IPS-NIHi7 (cell line): Measurements from ENCODE around the gene ADGRG6.
"Not testable (repeated sequence)": the region's sequence is repeated elsewhere in the genome, so short reads cannot be mapped to it uniquely, and the experiment has no call there.

ENCODE experiments used
- DNase-seq: peaks from one replicate; pipeline ENCODE4 v3.0.0; 2012; ENCODE audit warnings: mixed read lengths; ENCODE audit errors: extremely low spot score

ADGRG6 gene

DNA sequence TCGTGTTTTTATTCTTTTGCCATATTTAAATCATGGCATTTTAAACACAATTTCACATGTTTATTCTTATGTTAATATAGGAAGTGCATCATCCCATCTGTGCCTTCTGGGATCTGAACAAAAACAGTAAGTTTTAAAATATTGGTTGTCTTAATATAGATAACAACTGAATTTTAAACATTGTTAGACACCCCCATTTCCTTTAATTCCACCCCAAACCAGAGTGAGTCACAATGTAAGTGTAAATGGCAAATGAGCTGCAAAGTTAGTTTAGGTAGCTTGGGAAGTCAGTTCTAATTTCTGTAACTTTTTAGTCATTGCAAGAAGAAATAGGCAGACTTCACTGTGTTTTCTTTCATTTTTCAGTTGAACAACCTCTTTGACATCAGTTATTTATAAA lies 108.0 kb downstream of the ADGRG6 start:
- DNase-seq, result no peak

DNA sequence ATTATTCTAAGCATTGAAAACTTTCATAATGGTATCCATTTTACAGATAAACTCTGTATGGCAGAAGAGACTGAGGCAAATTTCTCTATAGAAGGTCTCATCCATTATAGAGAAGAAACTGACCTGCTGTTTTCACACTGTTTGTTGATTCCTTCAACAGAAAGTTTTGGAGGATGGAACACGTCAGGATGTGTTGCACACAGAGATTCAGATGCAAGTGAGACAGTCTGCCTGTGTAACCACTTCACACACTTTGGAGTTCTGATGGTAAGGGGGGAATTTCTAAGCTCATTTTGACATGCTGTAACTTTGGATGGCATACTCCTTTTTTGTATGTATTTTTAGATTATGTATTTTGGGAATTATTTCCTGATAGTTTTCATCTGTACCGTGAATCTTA lies 109.3 kb downstream of the ADGRG6 start:
- no peak for DNase-seq

DNA sequence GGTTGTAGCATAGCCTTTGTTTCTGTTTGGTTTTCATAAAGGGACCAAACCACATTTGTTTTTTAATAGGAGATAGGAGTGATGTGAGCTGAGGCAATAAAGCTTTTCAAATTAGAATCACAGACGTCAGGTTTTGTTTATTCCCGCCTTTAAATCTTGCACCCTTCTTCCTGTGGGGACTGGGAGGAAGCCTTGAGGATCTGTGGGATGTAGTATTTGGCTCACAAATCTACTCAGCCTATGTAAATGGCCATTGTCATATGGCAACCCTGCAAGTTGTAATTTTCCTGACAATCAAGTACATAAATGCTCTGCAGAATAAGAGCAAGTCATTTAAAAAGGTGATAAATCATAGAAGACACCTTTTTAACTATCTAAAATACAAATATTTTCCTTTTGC lies 110.4 kb downstream of the ADGRG6 start:
- DNase-seq, result no peak

DNA sequence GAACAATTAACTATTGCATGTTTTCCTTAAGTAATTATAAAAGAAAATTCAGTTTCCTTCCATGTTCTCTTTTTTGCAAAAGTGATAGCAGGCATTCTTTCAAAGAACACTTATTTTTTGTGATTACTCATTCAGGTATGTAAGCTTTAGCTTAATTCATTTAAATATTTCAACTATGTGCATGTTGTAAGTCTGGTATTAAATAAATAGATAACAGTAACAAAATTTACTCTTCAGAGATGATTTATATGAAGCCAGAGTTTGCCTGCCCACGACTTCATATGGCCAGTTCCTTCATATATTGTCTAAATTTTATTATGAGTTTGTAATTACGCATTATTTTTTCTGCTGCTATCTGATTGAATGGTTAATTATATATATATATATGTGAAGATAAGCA lies 110.9 kb downstream of the ADGRG6 start:
- no peak for DNase-seq

DNA sequence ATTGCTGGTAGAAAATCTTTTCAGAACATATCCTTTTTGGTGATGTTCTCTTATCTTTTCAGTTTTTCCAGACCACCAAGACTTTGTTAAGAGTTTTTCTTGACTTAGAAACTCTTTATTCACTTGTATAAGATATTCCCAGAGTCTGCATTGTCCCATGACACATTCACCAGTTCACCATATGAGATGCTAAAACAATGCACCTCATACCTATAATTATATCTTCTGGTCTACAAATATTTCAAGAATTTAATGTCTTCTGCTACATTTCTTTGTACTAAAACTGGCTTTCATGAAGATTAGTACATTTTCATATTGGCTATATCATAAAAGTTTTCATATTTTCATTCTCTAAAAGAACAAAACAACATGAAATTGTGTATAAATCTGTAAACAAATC lies 111.3 kb downstream of the ADGRG6 start:
- no peak for DNase-seq

DNA sequence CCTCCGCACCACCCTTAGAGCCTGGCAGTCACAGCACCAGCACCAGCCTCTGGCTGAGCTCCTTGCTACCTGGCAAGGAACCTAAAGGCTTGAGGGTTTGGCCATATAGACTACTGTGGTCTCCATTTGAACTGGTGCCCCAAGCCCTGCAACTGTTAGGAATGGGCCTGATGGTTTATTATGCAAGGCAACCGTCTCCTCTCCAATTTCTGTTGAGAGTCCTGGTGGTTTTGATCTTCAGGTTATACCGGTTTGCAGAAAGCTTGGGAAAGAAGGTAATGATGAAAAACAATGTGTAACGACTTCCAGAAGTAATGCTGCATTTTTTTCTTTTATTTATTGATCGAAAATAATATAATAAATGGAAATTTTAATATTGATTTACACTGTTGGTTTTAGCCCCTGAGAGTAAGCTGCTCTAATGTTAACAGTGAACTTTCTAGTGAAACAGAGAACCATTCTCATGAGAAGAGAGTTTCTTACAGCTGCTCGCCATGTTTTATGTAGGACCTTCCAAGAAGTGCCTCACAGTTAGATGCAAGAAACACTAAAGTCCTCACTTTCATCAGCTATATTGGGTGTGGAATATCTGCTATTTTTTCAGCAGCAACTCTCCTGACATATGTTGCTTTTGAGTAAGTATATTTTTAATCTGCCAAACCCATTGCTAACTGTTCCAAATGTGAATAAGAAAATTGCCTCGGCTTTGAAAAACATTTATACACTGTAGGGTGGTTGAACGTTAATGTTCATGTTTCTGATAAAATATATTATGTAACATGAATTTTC lies 112.8 kb downstream of the ADGRG6 start:
- DNase-seq, result no peak

DNA sequence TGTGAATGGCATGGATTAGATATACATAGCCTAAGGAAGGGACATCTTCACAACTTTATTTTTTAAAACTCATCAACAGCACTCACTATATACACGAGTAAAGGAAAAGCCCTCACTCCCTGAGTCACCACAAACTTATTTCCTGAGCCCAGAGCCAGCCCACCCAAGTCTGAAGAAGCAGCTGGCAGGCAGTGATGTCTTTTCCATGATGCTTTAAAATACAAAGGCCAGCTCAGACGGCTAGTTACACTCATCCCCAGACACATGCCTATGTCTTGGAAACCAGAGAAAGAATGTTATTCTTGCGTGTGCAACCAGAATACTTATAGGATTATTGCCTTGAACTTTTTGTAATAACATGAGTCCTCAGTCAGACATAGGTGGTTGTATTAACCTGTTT lies 114.4 kb downstream of the ADGRG6 start:
- DNase-seq, result peak; percentile 19

DNA sequence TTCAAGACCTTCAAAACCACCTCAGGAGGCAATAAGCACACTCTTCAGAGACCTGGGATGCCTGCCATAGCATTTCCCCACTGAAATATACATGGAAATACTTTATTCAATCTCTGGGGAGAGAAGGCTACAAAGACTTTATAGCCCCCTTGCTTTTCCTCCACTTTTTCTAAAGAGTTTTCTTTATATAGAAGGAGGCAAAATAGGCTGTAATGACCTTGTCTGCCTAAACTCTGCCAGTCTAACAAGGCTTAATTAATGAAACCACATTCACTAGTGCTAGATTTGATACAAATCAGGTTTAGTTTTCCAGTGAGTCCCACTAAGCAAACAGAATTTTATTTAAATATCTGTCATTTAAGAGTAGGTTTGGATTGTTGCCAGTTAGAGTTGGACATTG lies 114.9 kb downstream of the ADGRG6 start:
- no peak for DNase-seq

DNA sequence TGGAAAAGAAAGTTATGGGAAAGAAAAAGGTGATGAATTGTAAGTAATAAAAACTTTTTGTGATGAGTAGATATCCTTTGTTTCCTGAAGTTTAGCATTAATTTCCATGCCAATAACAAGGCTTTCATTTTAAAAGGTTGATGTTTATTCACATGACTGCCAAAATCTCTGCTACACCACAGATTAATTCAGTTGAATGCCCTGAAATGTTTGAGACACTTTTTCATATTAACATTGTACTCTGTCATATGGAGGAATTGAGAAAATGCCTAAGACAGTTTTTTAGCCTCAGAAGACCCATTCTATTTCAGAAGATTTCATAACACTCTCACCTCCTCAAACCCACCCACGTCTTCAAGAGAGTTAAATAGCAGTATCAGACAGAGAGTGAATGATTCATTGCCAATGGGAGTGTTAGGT lies 115.5 kb downstream of the ADGRG6 start:
- DNase-seq, result no peak

DNA sequence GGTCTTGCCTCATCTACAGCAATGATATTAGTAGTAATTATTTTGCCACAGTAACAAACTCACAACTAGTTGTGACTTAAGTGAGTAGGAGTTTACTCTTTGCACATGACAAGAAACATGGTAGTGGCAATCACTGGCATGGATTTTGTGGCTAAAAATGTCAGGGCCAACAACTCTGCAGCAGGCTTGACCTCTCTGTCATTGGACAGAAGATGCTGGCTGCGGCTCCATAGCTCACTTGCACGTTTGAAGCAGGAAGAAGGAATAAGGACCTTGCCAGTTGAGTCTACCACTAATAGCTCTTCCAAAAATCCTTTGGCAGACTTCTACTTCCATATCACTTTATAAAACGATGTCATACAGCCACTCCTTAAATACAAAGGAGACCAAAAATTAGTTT lies 117.3 kb downstream of the ADGRG6 start:
- DNase-seq, result no peak

DNA sequence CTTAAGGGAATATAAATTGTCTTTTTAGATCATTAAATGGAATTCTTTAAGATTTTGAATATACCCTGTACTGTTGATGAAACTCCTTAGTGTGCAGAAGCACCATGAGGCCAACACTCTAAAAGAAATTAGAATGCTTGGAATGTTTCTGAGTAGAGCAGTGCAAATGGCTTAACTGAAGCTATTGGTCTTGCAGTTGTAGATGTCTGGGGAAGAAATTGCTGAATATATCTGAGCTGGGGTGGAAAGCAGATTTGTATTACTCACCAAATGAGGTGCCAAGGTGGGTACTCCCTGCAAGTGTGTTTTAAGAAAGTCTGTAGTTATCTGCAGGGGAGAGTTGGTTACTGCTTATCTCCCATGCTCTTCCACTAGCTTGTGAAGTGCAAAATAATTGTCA lies 119.0 kb downstream of the ADGRG6 start:
- no peak for DNase-seq

DNA sequence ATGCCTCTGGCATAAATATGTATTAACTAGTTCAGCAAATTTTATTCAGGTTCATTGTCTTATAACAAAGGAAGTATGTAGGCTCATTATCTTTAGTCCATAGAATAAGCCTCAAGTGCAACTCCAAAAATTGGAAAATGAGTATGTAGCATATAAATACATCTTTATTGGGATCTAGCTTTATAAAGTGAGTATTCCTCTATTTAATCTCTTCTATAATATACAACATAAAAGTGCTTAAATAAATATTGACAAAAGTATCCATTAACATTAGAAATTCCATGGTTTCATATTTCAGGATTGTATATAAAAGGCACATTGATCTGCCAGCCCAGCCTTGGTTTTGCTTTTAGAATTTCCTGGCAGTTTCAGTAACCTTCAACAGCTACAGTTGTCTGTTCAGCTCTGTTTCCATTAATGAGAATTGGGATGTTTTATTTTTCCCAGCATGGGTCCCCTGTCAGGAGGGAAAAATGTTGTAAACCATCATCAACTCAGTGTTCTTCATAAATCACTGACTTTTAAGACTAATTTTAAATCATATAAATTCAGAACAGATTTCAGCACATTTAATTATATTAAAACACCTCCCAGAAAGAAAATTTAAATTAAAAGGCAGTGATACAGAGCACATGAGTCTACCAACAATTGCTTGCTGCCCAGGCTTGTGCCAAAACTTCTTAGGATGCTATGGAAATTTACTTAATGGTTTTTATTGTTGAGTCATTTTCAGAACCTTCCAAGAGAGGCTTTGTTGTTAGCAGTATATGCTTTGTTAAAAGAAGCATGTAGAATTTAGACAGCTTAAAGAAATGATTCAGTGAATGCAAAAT lies 119.7 kb downstream of the ADGRG6 start:
- DNase-seq, result no peak

DNA sequence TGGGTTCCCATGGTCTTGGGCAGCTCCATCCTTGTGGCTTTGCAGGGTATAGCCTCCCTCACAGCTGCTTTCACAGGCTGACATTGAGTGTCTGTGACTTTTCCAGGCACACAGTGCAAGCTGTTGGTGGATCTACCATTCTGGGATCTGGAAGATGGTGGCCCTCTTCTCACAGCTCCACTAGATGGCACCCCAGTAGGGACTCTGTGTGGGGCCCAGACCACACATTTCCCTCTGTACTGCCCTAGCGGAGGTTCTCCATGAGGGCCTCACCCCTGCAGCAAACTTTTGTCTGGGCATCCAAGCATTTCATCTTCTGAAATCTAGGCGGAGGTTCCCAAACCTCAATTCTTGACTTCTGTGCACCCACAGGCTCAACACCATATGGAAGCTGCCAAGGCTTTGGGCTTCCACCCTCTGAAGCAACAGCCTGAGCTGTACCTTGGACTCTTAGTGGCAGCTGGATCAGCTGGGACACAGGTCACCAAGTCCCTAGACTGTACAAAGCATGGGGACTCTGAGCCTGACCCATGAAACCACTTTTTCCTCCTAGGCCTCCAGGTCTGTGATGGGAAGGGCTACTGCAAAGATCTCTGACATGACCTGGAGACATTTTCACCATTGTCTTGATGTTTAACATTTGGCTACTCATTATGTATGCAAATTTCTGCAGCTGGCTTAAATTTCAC lies 124.8 kb downstream of the ADGRG6 start:
- not testable (repeated sequence) for DNase-seq

DNA sequence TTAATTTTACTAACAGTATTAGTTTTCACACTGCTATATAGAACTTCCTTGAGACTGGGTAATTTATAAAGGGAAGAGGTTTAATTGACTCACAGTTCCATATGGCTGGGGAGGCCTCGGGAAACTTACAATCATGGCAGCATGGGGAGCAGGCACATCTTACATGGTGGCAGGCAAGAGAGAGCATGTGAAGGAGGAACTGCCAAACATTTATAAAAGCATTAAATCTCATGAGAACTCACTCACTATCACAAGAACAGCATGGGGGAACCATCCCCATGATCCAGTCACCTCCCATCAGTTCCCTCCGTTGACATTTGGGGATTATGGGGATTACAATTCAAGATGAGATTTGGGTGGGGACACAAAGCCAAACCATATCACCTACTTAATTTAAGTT lies 126.7 kb downstream of the ADGRG6 start:
- not testable (repeated sequence) for DNase-seq

DNA sequence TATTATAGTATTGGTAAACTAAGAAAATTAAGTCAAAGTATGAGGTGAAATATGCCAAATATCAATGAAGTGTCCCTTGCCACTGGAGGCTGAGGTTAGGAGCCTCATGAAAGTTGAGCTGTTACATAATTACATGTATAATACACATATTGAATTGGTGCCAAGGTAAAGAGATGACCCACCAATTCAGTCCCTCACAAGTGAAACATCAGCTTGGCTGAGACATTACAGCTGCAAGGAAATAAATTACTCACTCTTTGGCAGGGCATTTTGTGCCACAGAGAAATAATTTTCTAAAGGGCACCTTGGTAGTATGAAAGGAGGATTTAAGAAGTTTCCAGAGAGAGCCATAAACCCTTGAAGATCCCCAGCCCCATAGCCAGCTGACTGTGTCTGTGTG lies 127.4 kb downstream of the ADGRG6 start:
- no peak for DNase-seq

DNA sequence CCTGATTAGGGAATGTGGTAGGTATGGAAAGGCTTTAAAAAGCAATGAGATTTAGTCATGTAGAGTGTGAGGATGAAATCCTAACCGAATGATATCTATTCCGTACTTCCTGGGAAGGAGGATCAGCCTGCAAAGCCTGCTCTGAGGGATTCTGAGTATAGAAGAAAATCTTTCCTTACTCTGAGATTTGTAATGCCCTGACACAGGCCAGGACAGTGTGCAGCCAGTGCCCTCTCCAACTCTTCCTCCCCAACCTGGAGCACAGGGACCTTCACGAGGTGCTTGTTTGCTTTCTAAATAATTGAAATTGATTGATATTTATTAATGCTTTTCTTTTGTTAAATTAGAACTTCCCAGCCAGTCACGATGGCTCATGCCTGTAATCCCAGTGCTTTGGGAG lies 131.6 kb downstream of the ADGRG6 start:
- DNase-seq, result no peak

DNA sequence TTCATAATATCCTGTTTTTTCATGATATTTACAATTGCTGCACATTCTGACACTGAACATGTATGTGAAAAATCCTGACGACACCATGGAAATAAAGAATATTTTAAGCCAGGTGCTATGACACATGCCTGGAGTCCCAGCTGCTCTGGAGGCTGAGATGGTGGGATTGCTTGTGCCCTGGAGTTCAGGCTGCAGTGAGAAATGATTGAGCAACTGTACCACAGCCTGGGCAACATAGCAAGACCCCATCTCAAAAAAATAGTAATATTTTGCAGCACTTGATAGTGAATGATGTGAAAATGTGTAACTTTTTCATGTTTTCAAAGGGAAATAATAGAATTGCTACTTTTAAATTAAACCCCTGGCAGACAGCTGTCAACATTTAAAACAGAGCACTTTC lies 137.1 kb downstream of the ADGRG6 start:
- no peak for DNase-seq

DNA sequence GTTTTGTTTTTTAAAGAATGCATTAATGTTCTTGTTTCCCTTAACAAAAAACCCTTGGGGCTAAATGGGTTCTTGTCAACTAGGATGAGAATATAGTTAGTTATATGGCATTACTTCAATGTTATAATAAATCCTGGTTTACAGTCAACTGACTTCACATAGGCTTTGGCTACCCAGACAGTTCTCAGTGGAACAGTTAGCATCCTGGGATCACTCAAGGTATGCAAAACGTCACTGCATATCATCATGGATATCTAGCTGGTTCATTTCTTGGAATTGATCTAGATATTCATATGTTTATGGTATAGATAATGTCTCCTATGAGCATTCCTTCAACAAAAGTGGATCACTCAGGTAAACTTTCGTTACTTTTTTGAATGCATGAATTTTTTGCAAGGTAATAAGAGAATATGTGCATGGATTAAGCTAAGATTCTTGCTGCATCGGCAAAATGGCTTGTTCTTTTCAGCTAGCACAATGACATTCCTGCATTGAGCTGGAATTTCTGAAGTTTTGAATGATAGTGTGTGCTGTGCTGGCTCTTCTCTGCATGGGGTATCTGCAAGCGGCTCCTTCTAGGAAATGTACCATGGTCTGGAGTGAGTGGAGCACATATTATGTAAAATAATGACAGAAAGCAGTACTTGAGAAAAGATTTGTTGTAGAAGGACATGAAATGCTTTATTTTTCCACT lies 138.9 kb downstream of the ADGRG6 start:
- DNase-seq, result no peak

DNA sequence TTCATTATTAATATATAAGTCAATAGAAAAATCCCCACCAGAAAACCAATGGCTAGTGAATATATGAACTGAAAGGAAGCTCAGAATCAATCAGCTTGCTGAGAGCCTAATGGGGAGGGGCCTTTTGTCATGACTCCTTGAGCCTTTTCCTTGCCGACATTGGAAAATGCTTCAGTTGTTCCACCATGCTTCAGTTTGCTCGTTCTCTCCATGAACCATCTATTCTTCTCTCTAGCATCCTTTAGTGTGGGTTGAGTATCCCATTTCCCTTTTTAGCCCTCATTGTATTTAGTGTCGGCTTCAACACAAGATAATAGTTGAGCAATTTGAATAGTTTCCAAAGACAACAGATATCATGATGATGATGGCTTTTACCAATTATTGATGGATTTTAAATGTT lies 139.9 kb downstream of the ADGRG6 start:
- no peak for DNase-seq

DNA sequence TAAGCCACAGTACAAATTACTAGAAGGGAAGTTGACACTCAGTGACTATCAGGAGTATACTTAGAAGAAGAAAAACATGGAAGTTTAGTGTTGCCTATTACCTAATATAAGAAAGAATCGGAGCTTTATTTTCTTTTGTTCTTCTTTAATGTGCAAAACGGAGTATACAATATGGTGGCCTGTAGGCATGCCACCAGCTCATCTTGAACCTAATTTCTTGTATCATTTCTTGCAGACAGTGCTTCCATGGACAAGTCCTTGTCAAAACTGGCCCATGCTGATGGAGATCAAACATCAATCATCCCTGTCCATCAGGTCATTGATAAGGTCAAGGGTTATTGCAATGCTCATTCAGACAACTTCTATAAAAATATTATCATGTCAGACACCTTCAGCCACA lies 141.3 kb downstream of the ADGRG6 start:
- DNase-seq, result no peak

DNA sequence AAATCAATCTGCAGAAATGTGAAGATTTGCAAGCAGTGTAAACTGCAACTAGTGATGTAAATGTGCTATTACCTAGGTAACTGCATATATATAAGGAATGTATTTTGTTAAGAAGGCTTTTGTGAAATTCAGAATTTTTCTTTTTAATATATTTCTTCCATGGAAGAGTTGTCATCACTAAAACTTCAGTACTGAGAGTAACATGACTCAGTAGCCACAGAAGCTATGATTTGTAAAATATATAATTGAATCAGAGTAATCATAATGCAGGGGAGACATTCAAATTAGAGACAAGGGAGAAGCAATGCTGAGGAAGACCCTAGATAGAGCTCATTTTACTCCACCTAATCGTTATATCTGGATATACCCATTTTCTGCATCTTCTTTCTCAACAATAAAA lies 141.7 kb downstream of the ADGRG6 start:
- DNase-seq, result no peak

DNA sequence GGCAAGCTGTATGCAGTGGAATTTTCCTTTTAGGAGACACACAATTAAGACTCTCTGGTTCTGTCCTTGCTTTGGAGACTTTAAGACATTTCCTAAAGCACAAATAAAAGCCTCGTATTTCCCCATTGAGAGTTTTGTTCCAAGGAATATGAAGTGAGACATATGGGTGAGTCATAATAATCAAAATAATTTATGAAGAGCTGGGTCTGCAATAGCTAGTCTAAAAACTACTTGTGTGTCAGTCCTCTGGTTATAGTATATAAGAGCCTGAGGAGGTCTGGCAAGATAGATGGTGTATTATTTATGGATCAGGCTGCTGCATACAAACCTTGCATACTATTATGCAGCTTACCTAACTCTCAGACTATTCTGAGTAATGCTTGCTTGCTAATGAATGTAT lies 142.6 kb downstream of the ADGRG6 start:
- no peak for DNase-seq
